ENCODE measurements around the gene UNC13D. TPM values are rescaled to one million over a fixed set of nuclear protein-coding genes. Genes with fewer than 3 reads are reported as not detected.

UNC13D gene
- total and polyA plus RNA-seq, 9 of the 15 experiments (the other 6 are each of a cell fraction or from before 2014, with no cell fraction given): 0.86 to 244 (median 69.2) TPM

DNA sequence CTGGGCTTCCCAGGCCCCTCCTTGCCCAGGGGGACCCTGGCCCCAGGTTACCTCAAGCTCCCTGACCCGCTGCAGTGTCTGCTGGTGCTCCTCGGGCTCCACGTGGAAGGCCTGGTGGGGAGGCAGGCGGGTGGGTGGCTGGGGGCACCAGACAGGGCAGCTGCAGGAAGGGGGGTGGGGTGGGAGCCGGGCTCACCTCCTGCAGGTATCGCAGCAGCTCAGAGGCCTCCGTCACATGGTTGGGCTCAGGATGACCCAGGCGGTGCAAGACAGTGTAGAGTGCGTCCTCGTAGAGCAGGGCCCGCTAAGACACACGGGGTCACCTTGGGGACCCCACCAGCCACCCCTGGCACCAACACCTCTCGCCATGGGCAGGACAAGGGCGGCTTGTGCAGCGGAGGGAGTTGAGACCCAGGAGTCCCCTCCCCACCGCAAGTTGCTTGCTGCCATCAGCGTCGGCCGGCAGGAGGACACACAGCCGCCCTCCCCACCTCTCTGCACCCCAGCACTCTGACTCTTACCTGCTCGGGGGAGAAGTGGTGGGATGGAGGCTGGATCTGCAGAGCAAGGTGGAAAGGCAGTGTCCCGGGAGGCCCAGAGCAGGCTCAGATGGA is 1.1 kb downstream of the UNC13D start (continued):
- TF ChIP-seq SETDB1 (IDR thresholded peaks at IDR 0.05; ENCODE audit: low read length) (no peak), ZBTB1 (CRISPR knock-in tag; IDR thresholded peaks at IDR 0.05; ENCODE audit: borderline replicate concordance, low read depth) (0 out of 2 replicates have a peak, but pooled peaks have one; percentile 46), GABPB1 (CRISPR knock-in tag; IDR thresholded peaks at IDR 0.05) (0 out of 2 replicates have a peak, but pooled peaks have one; percentile 17), ZC3H4 (CRISPR knock-in tag; IDR thresholded peaks at IDR 0.05; ENCODE audit: borderline replicate concordance) (0 out of 2 replicates have a peak, but pooled peaks have one; percentile 38), CBFB (CRISPR knock-in tag; IDR thresholded peaks at IDR 0.05) (peak; percentile 36; the same call in 1 of the 2 replicates), KAT7 (CRISPR knock-in tag; IDR thresholded peaks at IDR 0.05; ENCODE audit: borderline replicate concordance) (peak; percentile 44; the same call in 1 of the 2 replicates), MYC (IDR thresholded peaks at IDR 0.05; ENCODE audit: low read depth, low read length) (0 out of 2 replicates have a peak, but pooled peaks have one; percentile 13), MYC (CRISPR knock-in tag; IDR thresholded peaks at IDR 0.05; ENCODE audit: borderline replicate concordance, low read depth) (no peak)
- TF ChIP-seq, protein P1, sequence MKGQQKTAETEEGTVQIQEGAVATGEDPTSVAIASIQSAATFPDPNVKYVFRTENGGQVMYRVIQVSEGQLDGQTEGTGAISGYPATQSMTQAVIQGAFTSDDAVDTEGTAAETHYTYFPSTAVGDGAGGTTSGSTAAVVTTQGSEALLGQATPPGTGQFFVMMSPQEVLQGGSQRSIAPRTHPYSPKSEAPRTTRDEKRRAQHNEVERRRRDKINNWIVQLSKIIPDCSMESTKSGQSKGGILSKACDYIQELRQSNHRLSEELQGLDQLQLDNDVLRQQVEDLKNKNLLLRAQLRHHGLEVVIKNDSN (CRISPR knock-in tag; IDR thresholded peaks at IDR 0.05): peak; percentile 43
- TF ChIP-seq, protein P2, sequence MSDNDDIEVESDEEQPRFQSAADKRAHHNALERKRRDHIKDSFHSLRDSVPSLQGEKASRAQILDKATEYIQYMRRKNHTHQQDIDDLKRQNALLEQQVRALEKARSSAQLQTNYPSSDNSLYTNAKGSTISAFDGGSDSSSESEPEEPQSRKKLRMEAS (CRISPR knock-in tag; IDR thresholded peaks at IDR 0.05): peak; percentile 27; the same call in 1 of the 2 replicates
